ENCODE results near the gene ADAMTSL2.

GRCh38 chr9:133519693-133520092, 14.8 kb upstream of the ADAMTSL2 start:
- no peak for TF ChIP-seq ZNF207 (IDR thresholded peaks at IDR 0.05; ENCODE audit: borderline replicate concordance)
- TF ChIP-seq, protein P1, sequence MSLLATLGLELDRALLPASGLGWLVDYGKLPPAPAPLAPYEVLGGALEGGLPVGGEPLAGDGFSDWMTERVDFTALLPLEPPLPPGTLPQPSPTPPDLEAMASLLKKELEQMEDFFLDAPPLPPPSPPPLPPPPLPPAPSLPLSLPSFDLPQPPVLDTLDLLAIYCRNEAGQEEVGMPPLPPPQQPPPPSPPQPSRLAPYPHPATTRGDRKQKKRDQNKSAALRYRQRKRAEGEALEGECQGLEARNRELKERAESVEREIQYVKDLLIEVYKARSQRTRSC (CRISPR knock-in tag; IDR thresholded peaks at IDR 0.05; ENCODE audit: low read depth), result no peak
- TF ChIP-seq FOXJ3 (CRISPR knock-in tag; IDR thresholded peaks at IDR 0.05; ENCODE audit: borderline replicate concordance), result no peak
- no peak for TF ChIP-seq FOXA1 (IDR thresholded peaks at IDR 0.05)
- no peak for TF ChIP-seq FOXA1 (CRISPR knock-in tag; IDR thresholded peaks at IDR 0.05)
- no peak for TF ChIP-seq TCF12 (IDR thresholded peaks at IDR 0.05)
- TF ChIP-seq TCF12 (CRISPR knock-in tag; IDR thresholded peaks at IDR 0.05), result no peak
- TF ChIP-seq CTCF (CRISPR knock-in tag; IDR thresholded peaks at IDR 0.05), result no peak
